ENCODE results near the gene CNTN4. TPM values are rescaled to one million over a fixed set of nuclear protein-coding genes. Genes with fewer than 3 reads are reported as not detected.

The CNTN4 gene
- total and polyA plus RNA-seq, 2 experiments from 2014 or later, result 5.6 to 7.9 TPM

- H3K4me1 ChIP-seq (ENCODE audit: low read depth), result no peaks in the 10 kb centered on the region
- no peaks in the 10 kb centered on the region for H3K36me3 ChIP-seq
- H3K4me3 ChIP-seq, result no peak overlapping the region
- no peak for TF ChIP-seq CTCF (IDR thresholded peaks at IDR 0.05; ENCODE audit: low read depth, low read length)
- no peaks in the 10 kb centered on the region for H3K27me3 ChIP-seq
- no peak for DNase-seq (ENCODE audit: low read depth in 1 of 2, low spot score in 1 of 2)
- no peaks in the 10 kb centered on the region for H3K9me3 ChIP-seq (ENCODE audit: low read depth)
- H3K27ac ChIP-seq, result no peak overlapping the region
These were observed 107.0 kb downstream of the CNTN4 start for GRCh38 chr3:2205692-2206091.

- DNase-seq (ENCODE audit: low read depth in 1 of 2, low spot score in 1 of 2), result no peak
- TF ChIP-seq CTCF (IDR thresholded peaks at IDR 0.05; ENCODE audit: low read depth, low read length), result no peak
- Histone ChIP-seq H3K36me3 (no peaks in the 10 kb centered on the region), H3K27ac (no peak overlapping the region), H3K4me1 (ENCODE audit: low read depth) (no peaks in the 10 kb centered on the region), H3K9me3 (ENCODE audit: low read depth) (no peaks in the 10 kb centered on the region), H3K4me3 (no peak overlapping the region), H3K27me3 (no peaks in the 10 kb centered on the region)
These were observed 107.9 kb downstream of the CNTN4 start for GRCh38 chr3:2206536-2206935.

GRCh38 chr3:2211568-2211967, 112.9 kb downstream of the CNTN4 start:
- no peak overlapping the region for H3K4me3 ChIP-seq
- no peaks in the 10 kb centered on the region for H3K4me1 ChIP-seq (ENCODE audit: low read depth)
- no peaks in the 10 kb centered on the region for H3K36me3 ChIP-seq
- no peaks in the 10 kb centered on the region for H3K27me3 ChIP-seq
- no peak for DNase-seq (ENCODE audit: low read depth in 1 of 2, low spot score in 1 of 2)
- no peak overlapping the region for H3K27ac ChIP-seq
- TF ChIP-seq CTCF (IDR thresholded peaks at IDR 0.05; ENCODE audit: low read depth, low read length), result no peak
- no peaks in the 10 kb centered on the region for H3K9me3 ChIP-seq (ENCODE audit: low read depth)

- H3K4me3 ChIP-seq, result no peak overlapping the region
- H3K9me3 ChIP-seq (ENCODE audit: low read depth), result no peaks in the 10 kb centered on the region
- H3K36me3 ChIP-seq, result no peaks in the 10 kb centered on the region
- H3K4me1 ChIP-seq (ENCODE audit: low read depth), result no peaks in the 10 kb centered on the region
- TF ChIP-seq CTCF (IDR thresholded peaks at IDR 0.05; ENCODE audit: low read depth, low read length), result no peak
- DNase-seq (ENCODE audit: low read depth in 1 of 2, low spot score in 1 of 2), result no peak
- no peaks in the 10 kb centered on the region for H3K27me3 ChIP-seq
- H3K27ac ChIP-seq, result no peak overlapping the region
These were observed 113.5 kb downstream of the CNTN4 start for GRCh38 chr3:2212206-2212605.

GRCh38 chr3:2218375-2218774, 119.7 kb downstream of the CNTN4 start:
- TF ChIP-seq CTCF (IDR thresholded peaks at IDR 0.05; ENCODE audit: low read depth, low read length), result no peak
- no peaks in the 10 kb centered on the region for H3K36me3 ChIP-seq
- DNase-seq (ENCODE audit: low read depth in 1 of 2, low spot score in 1 of 2), result no peak

GRCh38 chr3:2218816-2219215, 120.2 kb downstream of the CNTN4 start:
- H3K36me3 ChIP-seq, result no peaks in the 10 kb centered on the region
- TF ChIP-seq CTCF (IDR thresholded peaks at IDR 0.05; ENCODE audit: low read depth, low read length), result no peak
- no peak overlapping the region for H3K27ac ChIP-seq

More at GRCh38 chr3:2218375-2218774, 119.7 kb downstream of the CNTN4 start:
- Histone ChIP-seq H3K27me3 (no peaks in the 10 kb centered on the region), H3K4me1 (ENCODE audit: low read depth) (no peaks in the 10 kb centered on the region), H3K27ac (no peak overlapping the region), H3K4me3 (no peak overlapping the region), H3K9me3 (ENCODE audit: low read depth) (no peaks in the 10 kb centered on the region)

More at GRCh38 chr3:2218816-2219215, 120.2 kb downstream of the CNTN4 start:
- H3K4me1 ChIP-seq (ENCODE audit: low read depth), result no peaks in the 10 kb centered on the region
- no peaks in the 10 kb centered on the region for H3K27me3 ChIP-seq
- no peak overlapping the region for H3K4me3 ChIP-seq
- DNase-seq (ENCODE audit: low read depth in 1 of 2, low spot score in 1 of 2), result no peak
- no peaks in the 10 kb centered on the region for H3K9me3 ChIP-seq (ENCODE audit: low read depth)

Data from cardiac muscle cell (in vitro differentiated cells and primary cell).